ENCODE data around the gene GDPD5. TPM values are rescaled to one million over a fixed set of nuclear protein-coding genes. Genes with fewer than 3 reads are reported as not detected.

Gene GDPD5
- total RNA-seq, 1 experiment from 2014 or later = 28.6 TPM

- Histone ChIP-seq H3K4me3 (ENCODE audit: low read depth, low read length) (no peak overlapping the region), H3K36me3 (ENCODE audit: control insufficient read depth, insufficient read depth, low read length) (no peaks in the 10 kb centered on the region), H3K4me1 (peaks cover 49% of the 10 kb centered on the region), H3K9me3 (no peaks in the 10 kb centered on the region), H3K27me3 (replicated peaks; ENCODE audit: control insufficient read depth, insufficient read depth, low read length) (no peaks in the 10 kb centered on the region)
- H3K36me3 Mint-ChIP-seq (ENCODE audit: insufficient read depth, unreplicated experiment) = peaks cover 15% of the 10 kb centered on the region
- H3K4me1 Mint-ChIP-seq (ENCODE audit: low read depth, unreplicated experiment) = peaks cover 49% of the 10 kb centered on the region
- no peak for TF ChIP-seq CTCF (IDR thresholded peaks at IDR 0.05; ENCODE audit: insufficient read depth in 1 of 2, low read depth in 1 of 2, low read length in 1 of 2, severe bottlenecking in 1 of 2, unreplicated experiment in 1 of 2)
- no peaks in the 10 kb centered on the region for H3K9me3 Mint-ChIP-seq (ENCODE audit: unreplicated experiment)
- intact Hi-C loops (cut with micrococcal nuclease; ENCODE audit: unreplicated experiment) = no loop called here
- POLR2A ChIA-PET = interaction anchor here (1.2 kb wide), 1 partner anchor 114 kb away, joined by 4 read pairs; no protein-coding TSS in a partner anchor
- no peak overlapping the region for H3K4me3 Mint-ChIP-seq (ENCODE audit: unreplicated experiment)
- no TSS peak for BruUV-seq (replicated peaks)
- DNase-seq = no peak
- CTCF ChIA-PET = no interaction called here
- H3K27me3 Mint-ChIP-seq (ENCODE audit: insufficient read depth, unreplicated experiment) = no peaks in the 10 kb centered on the region
- peak overlapping the region; percentile 83 for H3K27ac Mint-ChIP-seq (ENCODE audit: unreplicated experiment)
Observed at GRCh38 chr11:75557666-75558494, 32.1 kb upstream of the GDPD5 start.

- Mint-ChIP-seq H3K27ac (ENCODE audit: unreplicated experiment) (no peak overlapping the region), H3K4me3 (ENCODE audit: unreplicated experiment) (no peak overlapping the region), H3K36me3 (ENCODE audit: insufficient read depth, unreplicated experiment) (no peaks in the 10 kb centered on the region), H3K9me3 (ENCODE audit: unreplicated experiment) (no peaks in the 10 kb centered on the region), H3K27me3 (ENCODE audit: insufficient read depth, unreplicated experiment) (no peaks in the 10 kb centered on the region), H3K4me1 (ENCODE audit: low read depth, unreplicated experiment) (peaks cover 49% of the 10 kb centered on the region)
- no peak for TF ChIP-seq CTCF (IDR thresholded peaks at IDR 0.05; ENCODE audit: insufficient read depth in 1 of 2, low read depth in 1 of 2, low read length in 1 of 2, severe bottlenecking in 1 of 2, unreplicated experiment in 1 of 2)
- Histone ChIP-seq H3K4me1 (peaks cover 44% of the 10 kb centered on the region), H3K9me3 (no peaks in the 10 kb centered on the region), H3K36me3 (ENCODE audit: control insufficient read depth, insufficient read depth, low read length) (no peaks in the 10 kb centered on the region), H3K27me3 (replicated peaks; ENCODE audit: control insufficient read depth, insufficient read depth, low read length) (no peaks in the 10 kb centered on the region), H3K4me3 (ENCODE audit: low read depth, low read length) (no peak overlapping the region)
- ChIA-PET CTCF (no interaction called here), POLR2A (no interaction called here)
- DNase-seq = no peak
- intact Hi-C loops (cut with micrococcal nuclease; ENCODE audit: unreplicated experiment) = no loop called here
- BruUV-seq (replicated peaks) = no TSS peak
Observed at GRCh38 chr11:75556275-75556674, 30.5 kb upstream of the GDPD5 start.

- H3K27me3 ChIP-seq (replicated peaks; ENCODE audit: control insufficient read depth, insufficient read depth, low read length) = no peaks in the 10 kb centered on the region
- ChIA-PET CTCF (no interaction called here), POLR2A (interaction anchor here (2.2 kb wide), 1 partner anchor 7 kb away, joined by 17 read pairs; the partner anchor contains the start of gene SERPINH1)
- intact Hi-C loops (cut with micrococcal nuclease; ENCODE audit: unreplicated experiment) = no loop called here
- peak overlapping the region; percentile 82 for H3K27ac Mint-ChIP-seq (ENCODE audit: unreplicated experiment)
- no TSS peak for BruUV-seq (replicated peaks)
- no peak for TF ChIP-seq CTCF (IDR thresholded peaks at IDR 0.05; ENCODE audit: insufficient read depth in 1 of 2, low read depth in 1 of 2, low read length in 1 of 2, severe bottlenecking in 1 of 2, unreplicated experiment in 1 of 2)
- no peaks in the 10 kb centered on the region for H3K27me3 Mint-ChIP-seq (ENCODE audit: insufficient read depth, unreplicated experiment)
- no peak overlapping the region for H3K4me3 ChIP-seq (ENCODE audit: low read depth, low read length)
- no peak overlapping the region for H3K4me3 Mint-ChIP-seq (ENCODE audit: unreplicated experiment)
- DNase-seq = no peak
- peaks cover 49% of the 10 kb centered on the region for H3K4me1 Mint-ChIP-seq (ENCODE audit: low read depth, unreplicated experiment)
- no peaks in the 10 kb centered on the region for H3K9me3 Mint-ChIP-seq (ENCODE audit: unreplicated experiment)
- H3K36me3 Mint-ChIP-seq (ENCODE audit: insufficient read depth, unreplicated experiment) = no peaks in the 10 kb centered on the region
- peaks cover 34% of the 10 kb centered on the region for H3K4me1 ChIP-seq
- H3K36me3 ChIP-seq (ENCODE audit: control insufficient read depth, insufficient read depth, low read length) = no peaks in the 10 kb centered on the region
- H3K9me3 ChIP-seq = no peaks in the 10 kb centered on the region
Observed at GRCh38 chr11:75555079-75555811, 29.5 kb upstream of the GDPD5 start.

Measured in Caco-2 (cell line).